ENCODE measurements around the gene MRTFA.

Gene MRTFA

GRCh38 chr22:40485813-40486667, 150.5 kb downstream of the MRTFA start:
- peak overlapping the region; percentile 5 to 28 for H3K4me3 ChIP-seq (ENCODE audit: low read depth in 1 of 2, low read length in 1 of 2)
- peak overlapping the region; percentile 75 for H3K27ac ChIP-seq
- TF ChIP-seq CTCF (IDR thresholded peaks at IDR 0.05) = no peak
- no peaks in the 10 kb centered on the region for H3K36me3 ChIP-seq
- H3K4me1 ChIP-seq (ENCODE audit: control insufficient read depth in 1 of 2, insufficient read depth in 1 of 2, low read depth in 1 of 2, low read length in 1 of 2) = peaks cover 71% of the 10 kb centered on the region in 2 experiments
- no peaks in the 10 kb centered on the region for H3K27me3 ChIP-seq
- no peaks in the 10 kb centered on the region for H3K9me3 ChIP-seq

GRCh38 chr22:40484906-40485669, 151.4 kb downstream of the MRTFA start:
- no peaks in the 10 kb centered on the region for H3K9me3 ChIP-seq
- no peak for TF ChIP-seq CTCF (IDR thresholded peaks at IDR 0.05)
- H3K36me3 ChIP-seq = no peaks in the 10 kb centered on the region
- H3K4me1 ChIP-seq (ENCODE audit: control insufficient read depth in 1 of 2, insufficient read depth in 1 of 2, low read depth in 1 of 2, low read length in 1 of 2) = peaks cover 76 to 78% of the 10 kb centered on the region in 2 experiments
- peak overlapping the region in 1 of 2 experiments; percentile 5 for H3K4me3 ChIP-seq (ENCODE audit: low read depth in 1 of 2, low read length in 1 of 2)
- H3K27me3 ChIP-seq = no peaks in the 10 kb centered on the region
- H3K27ac ChIP-seq = peak overlapping the region; percentile 75

GRCh38 chr22:40482886-40483285, 153.6 kb downstream of the MRTFA start:
- H3K27ac ChIP-seq = peak overlapping the region; percentile 75
- H3K36me3 ChIP-seq = no peaks in the 10 kb centered on the region
- H3K27me3 ChIP-seq = no peaks in the 10 kb centered on the region
- H3K4me3 ChIP-seq (ENCODE audit: low read depth in 1 of 2, low read length in 1 of 2) = no peak overlapping the region
- H3K9me3 ChIP-seq = no peaks in the 10 kb centered on the region
- peaks cover 98 to 100% of the 10 kb centered on the region in 2 experiments for H3K4me1 ChIP-seq (ENCODE audit: control insufficient read depth in 1 of 2, insufficient read depth in 1 of 2, low read depth in 1 of 2, low read length in 1 of 2)
- TF ChIP-seq CTCF (IDR thresholded peaks at IDR 0.05) = no peak

GRCh38 chr22:40482391-40482790, 154.1 kb downstream of the MRTFA start:
- H3K27ac ChIP-seq = peak overlapping the region; percentile 75
- peaks cover 98 to 100% of the 10 kb centered on the region in 2 experiments for H3K4me1 ChIP-seq (ENCODE audit: control insufficient read depth in 1 of 2, insufficient read depth in 1 of 2, low read depth in 1 of 2, low read length in 1 of 2)
- TF ChIP-seq CTCF (IDR thresholded peaks at IDR 0.05) = no peak

GRCh38 chr22:40480996-40481395, 155.5 kb downstream of the MRTFA start:
- Histone ChIP-seq H3K9me3 (no peaks in the 10 kb centered on the region), H3K4me1 (ENCODE audit: control insufficient read depth in 1 of 2, insufficient read depth in 1 of 2, low read depth in 1 of 2, low read length in 1 of 2) (peaks cover 97 to 100% of the 10 kb centered on the region in 2 experiments), H3K36me3 (no peaks in the 10 kb centered on the region), H3K27me3 (no peaks in the 10 kb centered on the region), H3K27ac (peak overlapping the region; percentile 75), H3K4me3 (ENCODE audit: low read depth in 1 of 2, low read length in 1 of 2) (no peak overlapping the region)
- no peak for TF ChIP-seq CTCF (IDR thresholded peaks at IDR 0.05)

More at GRCh38 chr22:40482391-40482790, 154.1 kb downstream of the MRTFA start:
- Histone ChIP-seq H3K27me3 (no peaks in the 10 kb centered on the region), H3K4me3 (ENCODE audit: low read depth in 1 of 2, low read length in 1 of 2) (no peak overlapping the region), H3K9me3 (no peaks in the 10 kb centered on the region), H3K36me3 (no peaks in the 10 kb centered on the region)
